IMR-90 (cell line): Measurements from ENCODE around the gene MICU1. TPM values are rescaled to one million over a fixed set of nuclear protein-coding genes. Genes with fewer than 3 reads are reported as not detected.

Experiments
- ATAC-seq: fragments of 200-7000 bp; cut with Tn5 transposase; 2 replicates; pipeline ENCODE4 v1.9.1; 2020; ENCODE audit warnings: low read depth, mild to moderate bottlenecking, moderate library complexity
- BruUV-seq: library from RNA; stranded (reverse); fragments of 400-500 nt; replicated peaks from 2 replicates; lab custom pipeline; 2021; lab: Mats Ljungman, UMichigan
- CTCF ChIA-PET: fragments of 300-600 bp; formaldehyde crosslinking; extraction: SDS; loops from one replicate; lab custom pipeline; 2021; ENCODE audit warnings: antibody characterized with exemption; lab: Yijun Ruan, JAX
- POLR2A ChIA-PET: fragments of 300-600 bp; sonication (Branson Sonifier 250); formaldehyde crosslinking; loops from one replicate; lab custom pipeline; 2022; ENCODE audit warnings: antibody characterized with exemption; ENCODE audit not compliant: unreplicated experiment; lab: Charles Lee
- DNase-seq: peaks from one replicate; pipeline ENCODE4 v3.0.0; 2013
- H2AFZ ChIP-seq: replicated peaks from 2 replicates; pipeline ENCODE3; 2013; ENCODE audit warnings: low read length, mild to moderate bottlenecking; ENCODE audit not compliant: poor library complexity
- H2AK5ac ChIP-seq: 2 replicates; pipeline ENCODE4 v1.6.1; 2013; ENCODE audit warnings: low read depth, low read length, inconsistent platforms
- H2AK9ac ChIP-seq: replicated peaks from 2 replicates; pipeline ENCODE3; 2013; ENCODE audit warnings: mild to moderate bottlenecking, low read depth, low read length, moderate library complexity; ENCODE audit not compliant: poor library complexity
- H2BK120ac ChIP-seq: 2 replicates; pipeline ENCODE4 v1.6.1; 2013; ENCODE audit warnings: low read depth, low read length, inconsistent platforms
- H2BK15ac ChIP-seq: 3 replicates; pipeline ENCODE4 v1.6.1; 2013; ENCODE audit warnings: low read depth, low read length, inconsistent platforms
- H2BK20ac ChIP-seq: 2 replicates; pipeline ENCODE4 v1.6.1; 2013; ENCODE audit warnings: low read depth, mild to moderate bottlenecking, inconsistent platforms, low read length, moderate library complexity
- H2BK5ac ChIP-seq: 2 replicates; pipeline ENCODE4 v1.6.1; 2013; ENCODE audit warnings: mild to moderate bottlenecking, low read depth, low read length, inconsistent platforms; ENCODE audit not compliant: poor library complexity, severe bottlenecking
- H3K14ac ChIP-seq: replicated peaks from 2 replicates; pipeline ENCODE4 v1.6.1; 2013; ENCODE audit warnings: low read depth, low read length, inconsistent platforms
- H3K18ac ChIP-seq: 2 replicates; pipeline ENCODE4 v1.6.1; 2013; ENCODE audit warnings: low read depth, low read length, control low read depth
- H3K23ac ChIP-seq: 2 replicates; pipeline ENCODE4 v1.6.1; 2013; ENCODE audit warnings: low read depth, low read length, inconsistent platforms
- H3K27ac ChIP-seq: 2 replicates; pipeline ENCODE4 v1.5.1; 2013; ENCODE audit warnings: mild to moderate bottlenecking, control low read depth, low read length; ENCODE audit not compliant: insufficient read depth
- H3K27me3 ChIP-seq: 2 replicates; pipeline ENCODE4 v1.6.1; 2013; ENCODE audit warnings: low read length; ENCODE audit not compliant: control insufficient read depth, insufficient read depth
- H3K36me3 ChIP-seq: 2 replicates; pipeline ENCODE4 v1.6.1; 2013; ENCODE audit warnings: low read length, mixed read lengths; ENCODE audit not compliant: control insufficient read depth, insufficient read depth
- H3K4ac ChIP-seq: 2 replicates; pipeline ENCODE4 v1.6.1; 2013; ENCODE audit warnings: low read depth, low read length, inconsistent platforms
- H3K4me1 ChIP-seq: 2 replicates; pipeline ENCODE4 v1.6.1; 2013; ENCODE audit warnings: low read length, mixed read lengths; ENCODE audit not compliant: control insufficient read depth, insufficient read depth
- H3K4me2 ChIP-seq: 2 replicates; pipeline ENCODE4 v1.6.1; 2013; ENCODE audit warnings: low read depth, mild to moderate bottlenecking, control low read depth, low read length, moderate library complexity
- H3K4me3 ChIP-seq: 2 replicates; pipeline ENCODE4 v1.5.1; 2013; ENCODE audit warnings: low read depth, mild to moderate bottlenecking, control low read depth, low read length, moderate library complexity; ENCODE audit not compliant: insufficient read depth
- H3K56ac ChIP-seq: 2 replicates; pipeline ENCODE4 v1.6.1; 2013; ENCODE audit warnings: low read length, inconsistent platforms; ENCODE audit not compliant: insufficient read depth; ENCODE audit errors: extremely low read depth
- H3K79me1 ChIP-seq, 2 experiments: 2 replicates each; pipeline ENCODE4 v1.6.1; 2013; ENCODE audit warnings: low read length in 2 of 2, inconsistent platforms in 1 of 2, low read depth in 1 of 2
- H3K9ac ChIP-seq: 2 replicates; pipeline ENCODE4 v1.6.1; 2013; ENCODE audit warnings: low read depth, low read length, control low read depth
- H3K9me1 ChIP-seq: 2 replicates; pipeline ENCODE4 v1.6.1; 2013; ENCODE audit warnings: low read length, inconsistent platforms; ENCODE audit not compliant: insufficient read depth
- H3K9me3 ChIP-seq: 2 replicates; pipeline ENCODE4 v1.6.1; 2013; ENCODE audit warnings: low read length; ENCODE audit not compliant: control insufficient read depth, insufficient read depth
- H4K20me1 ChIP-seq: 2 replicates; pipeline ENCODE4 v1.6.1; 2013; ENCODE audit warnings: low read length, inconsistent platforms; ENCODE audit not compliant: insufficient read depth
- H4K5ac ChIP-seq: 2 replicates; pipeline ENCODE4 v1.6.1; 2013; ENCODE audit warnings: mild to moderate bottlenecking, low read depth, low read length, control low read depth
- H4K8ac ChIP-seq, 2 experiments: 2 replicates each; pipeline ENCODE4 v1.6.1; 2013; ENCODE audit warnings: low read depth in 2 of 2, low read length in 2 of 2, control low read depth in 1 of 2, inconsistent platforms in 1 of 2
- H4K91ac ChIP-seq: 2 replicates; pipeline ENCODE4 v1.6.1; 2013; ENCODE audit warnings: low read depth, low read length, inconsistent platforms; ENCODE audit not compliant: insufficient read depth
- CTCF ChIP-seq: conservative IDR thresholded peaks from 2 replicates; pipeline ENCODE4 v1.5.1; 2012; ENCODE audit warnings: mild to moderate bottlenecking, low read depth, low read length, improper control_type of control experiment
- MAZ ChIP-seq: IDR thresholded peaks from 2 replicates; pipeline ENCODE4 v1.6.1; 2012; ENCODE audit warnings: low read depth, mild to moderate bottlenecking, low read length, improper control_type of control experiment, moderate library complexity, borderline replicate concordance
- WGBS, 2 experiments: methylation state at CpG; one replicate each; pipeline versions ENCODE4 v1.1.5 to v1.1.7; 2013; ENCODE audit warnings: missing lambda C conversion rate in 2 of 2; ENCODE audit not compliant: insufficient read length in 1 of 2; ENCODE audit errors: extremely low coverage in 2 of 2; 5-methylcytosine and 5-hydroxymethylcytosine counted together
- dilution Hi-C: fragments of 300-500 bp; cut with HindIII; formaldehyde crosslinking; loops from one replicate; pipeline ENCODE4 v1.14.3; 2018; ENCODE audit warnings: low sequenced_read_pairs; ENCODE audit not compliant: unreplicated experiment
- in situ Hi-C: fragments of 300-500 bp; cut with MboI; formaldehyde crosslinking; loops from 3 replicates; pipeline ENCODE4 v1.14.3; 2019; ENCODE audit warnings: low sequenced_read_pairs, inconsistent platforms, mixed read lengths
- intact Hi-C: fragments of 100-400 bp; cut with micrococcal nuclease; formaldehyde crosslinking; loops from 2 replicates; pipeline ENCODE4 v1.10.0; 2022
- polyA plus RNA-seq, 3 experiments: library from polyadenylated mRNA; depleted of rRNA; stranded (reverse); fragments of >200 nt; gene quantifications; 2 replicates each; pipeline ENCODE4 v1.2.3, GENCODE V29; 2012; ENCODE audit warnings: low replicate concordance in 1 of 3
- total RNA-seq: library from RNA; depleted of rRNA; stranded (reverse); fragments of >200 nt; gene quantifications from 2 replicates; pipeline ENCODE4 v1.2.3, GENCODE V29; 2012

MICU1 gene
- total and polyA plus RNA-seq, 2 of the 4 experiments (the other 2 are of a cell fraction) = 43.6 to 44.7 TPM

- H3K27me3 ChIP-seq = no peaks in the 10 kb centered on the region
- dilution Hi-C loops = no loop called here
- BruUV-seq = no TSS peak
- no peak overlapping the region for H3K4ac ChIP-seq
- no peak overlapping the region for H2AK5ac ChIP-seq
- H2BK15ac ChIP-seq = no peak overlapping the region
- DNase-seq (no peak), ATAC-seq (no peak)
- no peaks in the 10 kb centered on the region for H3K4me1 ChIP-seq
- H3K18ac ChIP-seq = no peak overlapping the region
- WGBS, 2 experiments = no CpG with 5 or more reads among the region's 2 CpGs
- in situ Hi-C loops = no loop called here
- no peaks in the 10 kb centered on the region; a peak in 1 of 4 replicates for H3K79me1 ChIP-seq
- peaks cover 10% of the 10 kb centered on the region for H3K36me3 ChIP-seq
- no peak overlapping the region for H2BK20ac ChIP-seq
- H3K9ac ChIP-seq = no peak overlapping the region
- H4K91ac ChIP-seq = no peak overlapping the region
- H3K9me3 ChIP-seq = no peaks in the 10 kb centered on the region
- TF ChIP-seq CTCF = no peak
- no peak for TF ChIP-seq MAZ
- no peak overlapping the region for H4K5ac ChIP-seq
- H2BK5ac ChIP-seq = no peak overlapping the region
- H3K14ac ChIP-seq = no peak overlapping the region
- H4K20me1 ChIP-seq = no peaks in the 10 kb centered on the region
- H2AK9ac ChIP-seq = no peak overlapping the region
- intact Hi-C loops = no loop called here
- no peak overlapping the region for H2AFZ ChIP-seq
- no peak overlapping the region for H3K4me3 ChIP-seq
- no peak overlapping the region for H2BK120ac ChIP-seq
- CTCF ChIA-PET = interaction anchor here (0.6 kb wide), 1 partner anchor 106 kb away, joined by 4 read pairs; no protein-coding TSS in a partner anchor
- no peak overlapping the region for H3K56ac ChIP-seq
- no peaks in the 10 kb centered on the region; the same call in 1 of the 2 replicates for H3K9me1 ChIP-seq
- no peak overlapping the region for H4K8ac ChIP-seq
- POLR2A ChIA-PET = no interaction called here
- no peak overlapping the region for H3K4me2 ChIP-seq
- no peak overlapping the region for H3K23ac ChIP-seq
- no peak overlapping the region for H3K27ac ChIP-seq
These were observed 206.6 kb downstream of the MICU1 start for GRCh38 chr10:72419241-72419640.
